NT2/D1 (cell line): ENCODE results near the gene ELK4.

Experiments used
- DNase-seq: peaks from one replicate; pipeline ENCODE4 v3.0.0-alpha.2; 2011; ENCODE audit warnings: low read depth, low spot score
- H3K27me3 ChIP-seq: 2 replicates; pipeline ENCODE4 v1.6.0; 2011; ENCODE audit warnings: mild to moderate bottlenecking; ENCODE audit not compliant: insufficient read length, insufficient read depth
- H3K36me3 ChIP-seq: 2 replicates; pipeline ENCODE4 v1.6.1; 2011; ENCODE audit warnings: mild to moderate bottlenecking, low read length, mixed read lengths; ENCODE audit not compliant: insufficient read depth, insufficient read length
- H3K4me1 ChIP-seq: 2 replicates; pipeline ENCODE4 v1.5.1; 2011; ENCODE audit not compliant: insufficient read depth, insufficient read length
- H3K4me3 ChIP-seq: 2 replicates; pipeline ENCODE4 v1.5.1; 2011; ENCODE audit warnings: low read depth; ENCODE audit not compliant: insufficient read length
- H3K9ac ChIP-seq: 2 replicates; pipeline ENCODE4 v1.6.0; 2011; ENCODE audit warnings: low read depth; ENCODE audit not compliant: insufficient read length
- H3K9me3 ChIP-seq: 2 replicates; pipeline ENCODE4 v1.5.1; 2011; ENCODE audit warnings: mild to moderate bottlenecking, low read length; ENCODE audit not compliant: insufficient read depth
- SUZ12 ChIP-seq: IDR thresholded peaks from 2 replicates; pipeline ENCODE4 v1.6.1; 2011; ENCODE audit not compliant: insufficient read length, insufficient read depth; ENCODE audit errors: extremely low read depth
- YY1 ChIP-seq: IDR thresholded peaks from 2 replicates; pipeline ENCODE4 v1.6.1; 2011; ENCODE audit not compliant: insufficient read length, insufficient read depth
- ZNF274 ChIP-seq: IDR thresholded peaks from 2 replicates; pipeline ENCODE4 v1.6.1; 2011; ENCODE audit warnings: mild to moderate bottlenecking, low read depth, low read length

ELK4 gene

GRCh38 chr1:205571747-205572146 is 60.1 kb downstream of the ELK4 start:
- TF ChIP-seq YY1 (no peak), SUZ12 (no peak), ZNF274 (no peak)
- Histone ChIP-seq H3K4me1 (peaks cover 8% of the 10 kb centered on the region), H3K36me3 (no peaks in the 10 kb centered on the region), H3K27me3 (peaks cover 67% of the 10 kb centered on the region), H3K4me3 (no peak overlapping the region), H3K9me3 (no peaks in the 10 kb centered on the region), H3K9ac (no peak overlapping the region)
- no peak for DNase-seq

GRCh38 chr1:205570796-205571537 is 60.8 kb downstream of the ELK4 start:
- TF ChIP-seq YY1: no peak
- TF ChIP-seq ZNF274: no peak
- no peak for TF ChIP-seq SUZ12
- H3K4me3 ChIP-seq: no peak overlapping the region
- DNase-seq: no peak
- no peak overlapping the region for H3K9ac ChIP-seq
- H3K9me3 ChIP-seq: no peaks in the 10 kb centered on the region
- H3K36me3 ChIP-seq: no peaks in the 10 kb centered on the region
- H3K27me3 ChIP-seq: peaks cover 67% of the 10 kb centered on the region
- H3K4me1 ChIP-seq: peaks cover 7% of the 10 kb centered on the region

- Histone ChIP-seq H3K27me3 (peaks cover 59% of the 10 kb centered on the region), H3K9me3 (no peaks in the 10 kb centered on the region), H3K4me3 (no peak overlapping the region), H3K36me3 (no peaks in the 10 kb centered on the region), H3K9ac (no peak overlapping the region), H3K4me1 (peaks cover 7% of the 10 kb centered on the region)
- TF ChIP-seq YY1: no peak
- no peak for TF ChIP-seq SUZ12
- no peak for TF ChIP-seq ZNF274
- DNase-seq: no peak
Measured at GRCh38 chr1:205570173-205570501, 61.7 kb downstream of the ELK4 start.

- H3K9me3 ChIP-seq: no peaks in the 10 kb centered on the region
- H3K4me1 ChIP-seq: peaks cover 7% of the 10 kb centered on the region
- no peaks in the 10 kb centered on the region for H3K36me3 ChIP-seq
- H3K4me3 ChIP-seq: peak overlapping the region; percentile 58
- DNase-seq: no peak
- peak overlapping the region; percentile 28 for H3K9ac ChIP-seq
- TF ChIP-seq ZNF274 (no peak), SUZ12 (peak; percentile 27)
- H3K27me3 ChIP-seq: peaks cover 54% of the 10 kb centered on the region
Measured at GRCh38 chr1:205569411-205570172, 62.2 kb downstream of the ELK4 start.

- DNase-seq: no peak
- H3K4me1 ChIP-seq: peaks cover 7% of the 10 kb centered on the region
- H3K9ac ChIP-seq: peak overlapping the region; percentile 75
- no peaks in the 10 kb centered on the region for H3K9me3 ChIP-seq
- no peak for TF ChIP-seq ZNF274
- peak; percentile 78 for TF ChIP-seq SUZ12
- H3K4me3 ChIP-seq: peak overlapping the region; percentile 58
- peaks cover 52% of the 10 kb centered on the region for H3K27me3 ChIP-seq
- no peaks in the 10 kb centered on the region for H3K36me3 ChIP-seq
Measured at GRCh38 chr1:205568469-205569361, 63.1 kb downstream of the ELK4 start.

- no peak for DNase-seq
- H3K4me3 ChIP-seq: no peak overlapping the region
Measured at GRCh38 chr1:205568135-205568468, 63.7 kb downstream of the ELK4 start.

GRCh38 chr1:205567716-205568115 is 64.1 kb downstream of the ELK4 start:
- Histone ChIP-seq H3K9ac (no peak overlapping the region), H3K4me1 (peaks cover 7% of the 10 kb centered on the region), H3K36me3 (no peaks in the 10 kb centered on the region), H3K9me3 (no peaks in the 10 kb centered on the region), H3K27me3 (peaks cover 52% of the 10 kb centered on the region), H3K4me3 (no peak overlapping the region)
- DNase-seq: no peak
- TF ChIP-seq ZNF274 (no peak), SUZ12 (no peak), YY1 (no peak)

More at GRCh38 chr1:205568135-205568468, 63.7 kb downstream of the ELK4 start:
- Histone ChIP-seq H3K4me1 (peaks cover 7% of the 10 kb centered on the region), H3K27me3 (peaks cover 52% of the 10 kb centered on the region), H3K9me3 (no peaks in the 10 kb centered on the region), H3K9ac (no peak overlapping the region), H3K36me3 (no peaks in the 10 kb centered on the region)
- TF ChIP-seq SUZ12 (no peak), YY1 (no peak), ZNF274 (no peak)
